ENCODE data around the gene GALNT10. TPM values are rescaled to one million over a fixed set of nuclear protein-coding genes. Genes with fewer than 3 reads are reported as not detected.

Gene GALNT10
- polyA plus RNA-seq, 4 donors, result 26.8 to 39.4 (median 29.1) TPM

GRCh38 chr5:154285661-154286408 lies 95.3 kb downstream of the GALNT10 start:
- no peak for DNase-seq (ENCODE audit: low read depth in 4 of 4, low spot score in 3 of 4)

DNA sequence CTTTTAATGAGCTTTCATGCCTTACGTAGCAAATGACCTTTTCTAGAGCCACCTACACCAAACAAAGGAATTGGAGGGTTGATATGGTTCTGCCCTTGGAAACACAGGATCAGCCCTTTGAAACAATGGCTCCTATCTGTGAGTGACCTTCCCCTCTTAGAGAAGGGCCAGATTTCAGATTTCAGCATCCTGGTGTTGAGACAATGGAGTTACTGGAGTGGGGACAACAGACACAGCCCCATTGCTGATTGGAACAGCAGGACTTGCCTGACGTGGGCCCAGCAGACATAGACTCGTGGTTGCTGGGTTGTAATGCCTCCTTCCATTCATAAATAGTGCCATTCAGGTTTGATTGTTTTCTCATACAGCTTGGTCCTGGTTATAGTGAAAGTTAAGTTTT lies 96.0 kb downstream of the GALNT10 start:
- DNase-seq (ENCODE audit: low read depth in 4 of 4, low spot score in 3 of 4), result no peak

DNA sequence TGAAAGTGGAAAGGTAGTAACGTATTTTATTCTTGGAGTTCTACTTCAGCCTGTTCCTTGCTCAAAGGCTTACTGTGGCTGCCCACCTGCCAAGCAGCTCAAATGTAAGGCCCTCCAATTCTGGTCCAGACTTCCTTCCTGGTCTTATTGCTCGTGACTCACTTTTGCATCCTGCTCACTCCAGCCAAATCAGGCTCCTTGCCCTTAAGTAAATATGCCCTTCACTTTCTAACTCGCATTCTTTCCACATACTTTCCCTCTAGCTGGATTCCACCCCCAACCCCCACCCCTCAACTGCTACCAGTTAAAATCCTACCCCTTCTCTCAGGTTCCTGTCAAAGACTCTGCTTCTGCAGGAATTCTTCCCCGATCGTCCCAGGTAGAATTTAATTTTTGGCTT lies 96.6 kb downstream of the GALNT10 start:
- no peak for DNase-seq (ENCODE audit: low read depth in 4 of 4, low spot score in 3 of 4)

- no peak for DNase-seq (ENCODE audit: low read depth in 4 of 4, low spot score in 3 of 4)
Measured at GRCh38 chr5:154288145-154288544, 97.6 kb downstream of the GALNT10 start.

DNA sequence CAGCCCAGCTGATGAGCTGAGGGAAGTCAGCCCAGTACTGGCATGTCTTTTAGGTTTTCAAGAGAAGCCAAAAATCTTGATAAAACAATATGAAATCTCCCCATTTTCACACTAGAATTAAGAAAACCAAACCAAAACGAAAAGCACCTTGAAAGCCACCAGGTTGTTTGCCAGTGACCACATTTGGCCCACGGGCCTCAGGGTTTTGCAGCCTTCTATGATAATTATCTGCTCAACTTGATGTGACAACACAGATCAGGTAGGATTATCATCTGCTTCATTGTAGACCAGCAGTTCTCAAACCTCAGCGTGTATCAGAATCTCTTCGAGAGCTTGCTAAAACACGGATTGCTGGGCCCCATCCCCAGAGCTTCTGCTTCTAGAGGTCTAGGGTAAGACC lies 101.4 kb downstream of the GALNT10 start:
- no peak for DNase-seq (ENCODE audit: low read depth in 4 of 4, low spot score in 3 of 4)

DNA sequence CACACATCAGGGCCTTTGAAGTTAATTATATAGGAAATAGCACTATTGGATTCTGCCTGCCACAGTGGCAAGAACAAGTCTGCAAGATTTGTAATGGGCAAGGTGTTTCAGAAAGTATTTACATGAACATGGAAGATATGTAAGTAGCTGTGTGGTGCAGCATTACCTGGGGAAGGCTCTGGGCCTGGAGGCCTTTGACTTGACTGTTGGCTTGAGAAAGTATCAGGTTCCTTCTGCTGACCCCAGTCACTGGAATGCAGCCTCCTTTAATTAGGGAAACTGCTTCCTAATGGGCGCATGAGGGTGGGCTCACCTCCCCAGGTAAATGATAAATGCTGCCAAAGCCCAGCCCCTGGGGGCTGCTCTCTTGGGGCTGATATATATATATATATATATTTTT lies 102.7 kb downstream of the GALNT10 start:
- DNase-seq (ENCODE audit: low read depth in 4 of 4, low spot score in 3 of 4), result no peak

GRCh38 chr5:154295551-154295950 lies 105.0 kb downstream of the GALNT10 start:
- DNase-seq (ENCODE audit: low read depth in 4 of 4, low spot score in 3 of 4), result no peak

GRCh38 chr5:154296525-154297159 lies 106.1 kb downstream of the GALNT10 start:
- DNase-seq (ENCODE audit: low read depth in 4 of 4, low spot score in 3 of 4), result no peak

GRCh38 chr5:154298065-154298464 lies 107.5 kb downstream of the GALNT10 start:
- no peak for DNase-seq (ENCODE audit: low read depth in 4 of 4, low spot score in 3 of 4)

GRCh38 chr5:154300207-154300883 lies 109.8 kb downstream of the GALNT10 start:
- no peak for DNase-seq (ENCODE audit: low read depth in 4 of 4, low spot score in 3 of 4)

DNA sequence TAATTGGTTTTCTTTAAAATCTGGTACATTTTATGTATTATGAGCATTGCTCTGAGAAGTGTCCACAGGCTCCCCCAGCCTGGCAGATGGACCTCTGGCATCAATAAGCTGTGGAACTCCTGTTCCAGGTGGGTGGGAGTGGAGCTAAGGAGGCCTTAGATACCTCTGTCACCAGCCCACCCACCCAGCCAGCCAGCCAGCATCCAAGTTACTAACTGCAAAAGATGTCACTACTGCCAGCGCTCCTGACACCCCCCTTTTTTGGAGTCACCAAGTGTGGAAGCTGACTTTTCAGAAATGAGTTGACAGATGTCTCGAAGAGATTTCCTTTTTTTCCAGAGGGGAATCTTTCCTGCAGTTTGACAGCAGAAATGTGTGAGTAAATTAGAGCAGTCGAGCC lies 111.2 kb downstream of the GALNT10 start:
- no peak for DNase-seq (ENCODE audit: low read depth in 4 of 4, low spot score in 3 of 4)

DNA sequence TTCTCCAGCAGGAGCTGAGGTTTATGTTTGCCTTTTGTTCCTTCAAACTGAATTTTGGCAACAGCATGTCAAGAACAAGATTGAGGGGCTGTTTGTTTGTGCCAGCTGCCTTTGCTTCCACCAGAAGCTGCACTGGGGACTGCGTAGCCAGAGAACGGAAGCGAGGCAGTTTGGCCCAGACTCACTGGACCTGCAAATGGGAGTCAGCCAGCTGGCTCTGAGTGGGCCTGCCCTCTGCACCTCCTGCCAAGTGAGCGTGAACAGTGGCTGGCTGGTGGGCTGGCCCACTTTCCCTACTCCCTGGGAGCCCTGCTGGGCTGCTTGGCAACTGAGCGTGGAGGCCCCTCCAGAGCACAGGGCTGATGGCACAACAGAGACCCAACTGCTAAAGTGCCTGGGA lies 111.6 kb downstream of the GALNT10 start:
- DNase-seq (ENCODE audit: low read depth in 4 of 4, low spot score in 3 of 4), result no peak

DNA sequence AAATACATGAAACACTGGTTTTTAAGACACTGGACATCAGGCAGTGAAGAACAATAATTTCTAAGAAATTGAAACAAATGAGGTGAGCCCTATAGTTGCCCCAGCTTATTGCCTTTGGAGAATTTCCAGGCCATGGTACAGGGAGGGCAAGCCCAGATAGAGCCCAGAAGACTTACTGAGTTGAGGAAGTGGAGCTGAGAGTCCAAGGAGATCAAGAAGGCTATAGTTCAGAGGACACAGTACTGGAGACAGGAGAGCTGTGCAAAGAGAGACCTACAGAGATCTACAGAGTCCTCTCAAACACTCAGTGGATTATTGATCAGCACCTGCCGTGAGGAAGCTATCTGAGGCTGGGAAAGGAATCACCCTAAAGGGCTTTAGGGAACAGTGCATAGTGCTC lies 112.6 kb downstream of the GALNT10 start:
- no peak for DNase-seq (ENCODE audit: low read depth in 4 of 4, low spot score in 3 of 4)

DNA sequence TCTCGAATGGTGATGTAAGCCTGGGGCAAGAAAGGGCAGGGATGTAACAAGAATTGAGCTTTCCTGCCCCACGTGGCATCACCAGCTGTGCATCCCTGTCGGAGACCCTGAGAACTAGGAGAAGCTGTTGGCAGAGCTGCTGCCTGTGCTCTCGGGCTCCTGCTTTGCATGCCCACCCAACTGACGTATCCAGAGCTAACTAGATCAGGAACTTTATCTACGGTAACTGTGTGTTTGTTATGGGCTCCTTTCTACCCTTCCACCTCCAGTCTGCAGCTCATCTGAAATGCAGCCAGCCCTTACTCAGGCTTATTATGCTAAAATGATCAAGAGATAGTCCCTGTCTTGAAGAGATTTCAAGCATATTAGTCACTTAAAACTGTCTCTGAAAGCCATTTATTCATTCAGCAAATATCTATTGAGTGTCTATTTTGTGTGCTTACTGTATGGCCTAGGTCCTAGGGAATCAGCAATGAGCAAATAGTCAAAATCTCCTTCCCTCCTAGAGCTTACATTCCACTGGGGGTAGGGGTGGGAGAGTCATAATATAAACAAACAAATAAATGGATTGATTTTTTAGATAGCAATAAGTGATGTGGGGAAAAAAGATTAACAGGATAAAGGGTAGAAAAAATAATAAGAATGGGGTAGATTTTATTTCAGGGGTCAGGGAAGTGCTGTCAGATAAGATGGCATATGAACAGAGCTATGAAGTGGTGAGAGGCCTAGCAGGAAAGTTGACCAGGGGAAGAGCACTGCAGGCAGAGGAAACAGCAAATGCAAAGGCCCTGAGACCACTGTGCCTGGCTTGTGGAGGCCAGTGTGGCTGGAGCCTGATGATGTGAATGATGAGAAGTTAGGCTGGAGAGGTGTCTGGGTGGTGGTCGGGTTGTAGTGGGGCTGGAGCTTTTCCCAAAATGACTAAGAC lies 118.2 kb downstream of the GALNT10 start:
- DNase-seq (ENCODE audit: low read depth in 4 of 4, low spot score in 3 of 4), result no peak

GRCh38 chr5:154309371-154309745 lies 118.8 kb downstream of the GALNT10 start:
- DNase-seq (ENCODE audit: low read depth in 4 of 4, low spot score in 3 of 4), result no peak

- no peak for DNase-seq (ENCODE audit: low read depth in 4 of 4, low spot score in 3 of 4)
Measured at GRCh38 chr5:154309805-154310204, 119.3 kb downstream of the GALNT10 start.

DNA sequence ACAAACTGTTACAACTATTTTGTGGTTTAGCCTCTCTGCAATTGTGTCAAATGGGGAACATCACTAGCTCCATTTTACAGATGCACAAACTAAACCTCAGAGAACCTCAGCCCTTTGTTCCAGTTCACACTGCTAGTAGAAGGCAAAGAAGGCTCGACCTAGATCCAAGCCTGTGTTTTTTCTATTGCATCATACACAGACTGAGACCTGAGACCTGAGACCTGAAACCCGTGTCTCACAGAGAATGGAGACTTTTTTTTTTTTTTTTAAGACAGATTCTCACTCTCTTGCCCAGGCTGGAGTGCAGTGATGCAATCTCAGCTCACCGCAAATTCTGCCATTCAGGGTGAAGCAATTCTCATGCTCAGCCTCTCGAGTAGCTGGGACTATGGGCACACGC lies 120.8 kb downstream of the GALNT10 start:
- no peak for DNase-seq (ENCODE audit: low read depth in 4 of 4, low spot score in 3 of 4)

GRCh38 chr5:154312000-154312399 lies 121.5 kb downstream of the GALNT10 start:
- DNase-seq (ENCODE audit: low read depth in 4 of 4, low spot score in 3 of 4), result no peak

GRCh38 chr5:154312576-154312975 lies 122.0 kb downstream of the GALNT10 start:
- DNase-seq (ENCODE audit: low read depth in 4 of 4, low spot score in 3 of 4), result no peak

DNA sequence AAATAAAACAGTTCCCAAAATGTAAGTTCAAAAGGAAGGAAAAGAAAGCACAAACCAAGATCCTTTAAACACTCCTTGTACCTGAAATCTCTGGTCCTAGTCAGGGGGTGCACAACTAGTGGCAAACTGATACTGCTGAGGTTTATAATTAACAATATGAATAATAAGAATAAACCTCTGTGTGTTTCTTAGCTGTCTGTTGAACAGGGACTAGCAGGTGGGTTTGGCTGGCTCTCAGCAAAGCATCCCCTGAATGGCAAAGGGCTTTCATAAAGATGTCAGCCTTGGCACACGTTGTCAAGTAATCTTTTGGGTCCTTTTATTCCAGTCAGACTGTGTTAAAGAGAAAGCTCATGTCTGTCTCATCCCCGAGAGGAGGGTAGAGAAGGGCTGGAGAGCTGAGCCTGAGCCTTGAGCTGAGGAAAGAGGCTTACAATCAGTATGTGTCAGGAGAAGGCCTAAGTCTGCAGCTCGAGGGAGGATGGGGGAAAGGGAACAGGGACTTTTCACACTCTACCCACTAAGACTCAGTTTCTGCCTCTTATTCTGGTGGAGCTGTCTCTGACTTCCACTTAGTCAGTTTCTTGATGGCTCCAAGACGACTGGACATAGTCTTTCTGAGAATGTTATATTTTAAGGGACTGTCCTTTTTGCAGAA lies 123.0 kb downstream of the GALNT10 start:
- DNase-seq (ENCODE audit: low read depth in 4 of 4, low spot score in 3 of 4), result no peak
